NCI-H2107 (cell line): ENCODE data around the gene KRT78.

Source experiments
- DNase-seq: peaks from one replicate; lab custom pipeline; 2025; lab: John Stamatoyannopoulos, UW

The KRT78 gene

GRCh38 chr12:52824741-52825410 is 23.9 kb downstream of the KRT78 start:
- no peak for DNase-seq

GRCh38 chr12:52823761-52824450 is 24.9 kb downstream of the KRT78 start:
- no peak for DNase-seq

DNA sequence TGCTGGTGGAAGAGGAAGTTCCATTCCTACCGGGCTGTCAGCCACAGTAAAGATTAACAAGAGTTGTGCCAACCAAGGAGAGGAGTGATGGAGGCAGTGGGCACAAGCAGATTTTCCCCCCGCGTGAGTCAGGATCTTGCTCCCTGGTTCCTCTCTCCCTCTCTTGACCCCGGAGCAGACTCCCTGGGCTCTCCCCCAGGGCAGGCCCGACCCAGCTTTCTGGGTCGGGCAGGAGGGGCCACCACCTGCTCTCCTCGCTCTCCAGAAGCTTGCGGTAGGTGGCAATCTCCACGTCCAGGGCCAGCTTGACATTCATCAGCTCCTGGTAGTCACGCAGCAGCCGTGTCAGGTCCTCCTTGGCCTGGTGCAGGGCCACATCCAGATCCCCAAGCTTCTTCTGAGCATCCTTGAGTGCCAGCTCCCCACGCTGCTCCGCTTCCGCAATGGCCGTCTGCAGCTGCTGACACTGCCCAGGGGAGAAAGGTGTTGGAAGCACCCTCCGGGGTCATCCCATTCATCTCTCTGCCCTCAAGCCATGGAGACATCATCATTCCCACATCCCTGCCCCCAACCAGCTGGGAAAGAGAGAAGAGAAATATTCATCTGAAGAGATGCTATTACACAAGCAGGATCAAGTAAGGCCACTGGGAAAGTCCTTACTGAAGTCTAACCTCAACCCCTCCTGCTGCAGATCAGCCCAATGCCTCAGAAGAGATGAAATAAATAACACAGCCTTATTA is 25.9 kb downstream of the KRT78 start:
- no peak for DNase-seq

- no peak for DNase-seq
Measured at GRCh38 chr12:52821826-52822660, 26.8 kb downstream of the KRT78 start.

DNA sequence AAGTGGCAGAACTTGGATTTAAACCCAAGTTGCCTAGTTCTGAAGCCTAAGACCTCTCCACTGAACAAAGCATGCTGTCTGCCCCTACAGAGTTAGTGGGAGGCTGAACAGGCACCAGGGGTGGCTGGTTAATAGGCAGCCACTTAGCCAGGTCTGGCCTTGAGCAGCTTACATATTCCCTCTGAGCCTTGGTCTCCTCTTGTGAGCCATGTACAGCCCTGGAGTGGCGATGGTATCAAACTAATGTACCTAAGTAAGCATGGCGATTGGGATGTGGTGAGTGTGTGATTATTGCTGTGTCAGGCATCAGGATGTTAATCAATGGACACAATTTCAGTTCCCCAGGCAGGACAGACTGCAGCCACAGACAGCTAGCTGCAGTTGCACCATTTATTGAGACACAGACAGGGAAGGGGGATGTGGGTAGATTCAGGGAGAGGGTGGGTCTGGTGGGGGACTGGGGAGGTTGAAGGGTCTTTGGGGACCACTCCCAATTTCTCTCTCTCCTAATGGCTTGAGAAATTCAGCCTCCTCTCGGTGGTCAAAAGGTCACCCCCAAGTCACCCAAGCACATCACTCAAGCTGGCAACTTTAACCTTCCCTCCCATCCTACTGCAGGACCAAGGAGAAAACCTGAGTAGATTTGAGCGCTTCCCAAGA is 27.6 kb downstream of the KRT78 start:
- DNase-seq, result no peak

DNA sequence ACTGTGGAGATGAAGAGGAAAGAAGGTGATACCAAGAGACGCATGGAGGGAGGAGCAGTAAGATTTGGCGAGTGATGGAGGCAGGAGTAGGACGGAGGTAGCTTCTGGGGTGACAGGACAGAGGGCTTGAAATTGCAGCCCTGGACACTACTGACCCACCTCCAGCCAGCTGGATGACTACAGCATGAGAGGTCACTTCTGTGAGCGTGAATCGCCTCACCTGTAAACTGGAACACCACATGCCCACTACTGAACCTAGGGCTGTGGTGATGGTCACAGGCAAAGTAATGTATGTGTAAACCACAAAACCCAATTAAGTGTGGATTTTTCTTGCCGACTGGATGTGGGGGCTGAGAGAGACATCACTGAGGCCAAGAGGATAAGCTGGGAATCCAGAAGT is 28.3 kb downstream of the KRT78 start:
- no peak for DNase-seq

GRCh38 chr12:52819731-52820510 is 28.9 kb downstream of the KRT78 start:
- DNase-seq, result no peak

- no peak for DNase-seq
Measured at GRCh38 chr12:52818887-52819420, 29.8 kb downstream of the KRT78 start.

DNA sequence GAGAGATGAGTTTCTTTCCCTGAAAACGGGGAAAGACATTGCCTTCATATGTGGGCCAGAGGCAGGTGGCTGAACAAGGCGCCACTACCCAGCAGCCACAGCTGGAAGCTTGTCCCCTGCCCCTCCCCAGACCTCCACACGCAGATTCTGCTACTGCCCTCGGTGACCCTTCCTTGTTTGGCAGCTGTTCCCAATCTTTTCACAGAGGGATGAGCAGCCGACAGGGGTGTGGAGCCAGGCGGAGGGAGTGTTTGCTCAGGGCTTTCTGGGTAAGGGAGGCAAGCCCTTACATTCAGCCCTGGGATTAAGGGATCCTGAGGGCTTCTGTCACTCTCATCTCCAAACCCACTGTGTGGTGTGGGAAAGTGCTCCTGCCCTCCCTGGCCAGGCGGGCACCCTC is 30.4 kb downstream of the KRT78 start:
- DNase-seq, result no peak

- DNase-seq, result no peak
Measured at GRCh38 chr12:52817699-52818238, 31.0 kb downstream of the KRT78 start.

DNA sequence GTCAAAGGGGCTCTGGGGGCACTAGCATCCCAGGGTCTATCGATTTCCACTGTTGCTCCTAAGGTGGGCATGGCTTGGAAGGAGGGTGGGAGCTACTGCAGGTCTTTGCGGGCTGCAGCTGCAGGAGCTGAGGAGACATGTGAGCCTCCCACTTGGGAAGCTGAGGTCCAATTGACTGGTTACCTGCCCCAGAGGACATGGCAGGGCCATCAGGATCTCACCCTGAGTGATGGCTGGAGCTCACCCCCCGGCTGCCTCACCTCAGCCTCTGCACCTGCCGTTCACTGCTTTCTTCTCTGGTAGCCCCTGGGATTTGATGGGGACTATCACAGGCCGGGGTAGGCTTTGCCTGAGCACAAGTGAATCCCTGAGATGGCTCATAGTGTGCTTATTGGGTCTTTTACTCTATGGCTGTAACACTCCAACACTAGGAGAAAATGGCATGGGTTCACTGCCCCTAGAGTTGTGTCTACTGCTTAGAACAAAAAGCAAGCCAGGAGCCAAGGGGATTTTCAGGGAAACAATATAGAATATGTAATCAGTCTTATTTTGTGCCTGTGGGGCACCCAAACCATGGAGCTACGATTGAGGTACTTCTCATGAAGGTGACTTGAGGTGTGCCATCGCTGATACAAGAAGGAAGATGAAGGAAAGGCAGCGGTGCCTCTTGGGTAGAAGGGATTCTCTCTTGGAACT is 31.6 kb downstream of the KRT78 start:
- DNase-seq, result no peak

DNA sequence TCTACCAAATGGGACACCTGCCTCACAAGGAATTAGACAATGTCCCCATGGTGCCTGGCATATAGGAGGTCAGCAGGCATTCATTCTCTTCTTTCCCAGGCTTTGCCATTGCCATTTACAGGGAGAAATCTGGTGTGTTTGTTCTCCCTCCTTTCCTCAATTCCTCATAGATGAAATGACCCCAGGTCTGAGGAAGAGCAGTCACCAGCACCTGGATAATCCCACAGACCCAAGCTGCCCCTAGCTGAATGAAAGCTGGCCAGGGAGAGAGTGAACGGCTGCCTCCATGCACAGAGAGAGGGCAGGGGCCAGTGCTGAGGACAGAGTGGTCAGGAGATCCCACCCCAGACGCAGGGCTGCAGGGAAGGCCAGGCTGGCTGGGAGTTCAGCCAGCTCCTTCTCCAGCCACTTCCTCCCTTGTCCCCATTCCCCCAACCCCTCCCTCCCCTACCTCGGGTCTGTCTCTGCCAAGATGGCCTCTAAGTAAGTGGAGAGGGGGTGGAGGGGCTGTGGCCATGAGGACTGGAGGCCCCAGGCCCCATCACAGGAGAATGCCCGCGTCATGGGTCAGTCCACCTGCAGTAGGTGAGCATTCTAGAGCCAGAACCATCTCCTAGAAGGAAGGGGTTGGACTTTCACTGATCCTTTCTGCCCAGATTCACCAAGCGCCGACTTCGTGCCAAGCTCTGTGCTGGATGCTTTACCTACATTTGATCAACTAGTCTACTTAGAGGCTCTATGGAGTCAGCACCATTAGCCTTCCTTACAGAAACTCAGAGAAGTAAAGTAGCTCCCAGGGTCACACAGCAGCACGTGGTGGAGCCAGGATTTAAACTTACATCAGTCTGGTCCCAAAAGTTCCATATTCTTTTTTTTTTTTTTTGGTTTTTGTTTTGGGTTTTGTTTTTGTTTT is 32.9 kb downstream of the KRT78 start:
- DNase-seq, result no peak

DNA sequence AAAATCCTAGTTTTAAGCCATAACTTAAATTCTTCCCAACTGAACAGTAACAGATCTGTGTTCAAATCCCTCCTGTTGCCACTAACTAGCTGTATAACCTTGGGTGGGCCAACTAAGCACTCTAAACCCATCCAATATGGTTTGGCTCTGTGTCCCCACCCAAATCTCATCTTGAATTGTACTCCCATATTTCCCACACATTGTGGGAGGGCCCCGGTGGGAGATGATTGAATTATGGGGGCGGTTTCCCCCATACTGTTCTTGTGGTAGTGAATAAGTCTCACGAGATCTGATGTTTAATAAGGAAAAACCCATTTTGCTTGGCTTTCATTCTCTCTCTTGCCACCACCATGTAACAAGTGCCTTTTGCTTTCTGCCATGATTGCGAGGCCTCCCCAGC is 33.6 kb downstream of the KRT78 start:
- no peak for DNase-seq

- DNase-seq, result no peak
Measured at GRCh38 chr12:52814710-52815155, 34.1 kb downstream of the KRT78 start.

DNA sequence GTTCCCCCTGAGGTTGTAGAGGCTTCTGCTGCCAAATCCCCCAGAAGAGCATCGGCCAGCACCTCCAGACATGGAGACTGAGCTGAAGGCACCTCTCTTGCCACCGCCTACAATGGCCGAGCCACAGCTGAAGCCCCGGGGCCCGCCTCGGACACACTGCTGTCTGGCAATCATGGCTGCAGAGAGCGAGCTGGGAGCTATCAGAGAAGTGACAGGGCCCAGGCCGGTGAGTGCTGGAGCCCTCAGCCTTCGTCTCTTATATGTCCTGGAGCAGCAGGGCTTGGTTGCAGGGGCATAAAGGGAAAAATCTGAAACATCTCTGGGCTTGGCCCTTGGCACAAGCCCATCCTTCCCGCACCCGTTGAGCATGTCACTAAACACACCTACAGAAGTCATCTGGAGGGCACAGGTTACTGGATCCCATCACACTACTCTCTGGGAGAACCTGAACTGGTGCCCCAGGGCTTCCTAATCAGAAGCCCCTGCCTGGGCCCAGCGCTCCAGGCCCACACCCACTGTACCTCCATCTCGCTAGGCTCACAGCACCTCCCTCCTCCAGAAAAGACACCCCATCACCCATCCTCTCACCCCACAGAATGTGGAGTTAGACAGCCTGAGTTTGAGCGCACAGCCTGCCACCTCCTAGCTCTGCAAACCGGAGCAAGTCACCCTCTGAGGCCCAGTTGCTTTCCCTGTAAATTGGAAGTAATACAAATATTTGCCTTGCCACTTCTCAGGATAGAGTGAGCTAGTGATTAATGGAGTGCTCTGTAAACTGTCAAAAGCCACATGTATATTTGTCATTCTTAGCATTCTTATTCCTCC is 34.7 kb downstream of the KRT78 start, which contains the start of gene KRT4:
Gene KRT4, minus strand, starts transcription at position 232 of the 825 bp plus-strand sequence. Its CDS starts 58 bp downstream, at position 174.
- DNase-seq, result no peak

DNA sequence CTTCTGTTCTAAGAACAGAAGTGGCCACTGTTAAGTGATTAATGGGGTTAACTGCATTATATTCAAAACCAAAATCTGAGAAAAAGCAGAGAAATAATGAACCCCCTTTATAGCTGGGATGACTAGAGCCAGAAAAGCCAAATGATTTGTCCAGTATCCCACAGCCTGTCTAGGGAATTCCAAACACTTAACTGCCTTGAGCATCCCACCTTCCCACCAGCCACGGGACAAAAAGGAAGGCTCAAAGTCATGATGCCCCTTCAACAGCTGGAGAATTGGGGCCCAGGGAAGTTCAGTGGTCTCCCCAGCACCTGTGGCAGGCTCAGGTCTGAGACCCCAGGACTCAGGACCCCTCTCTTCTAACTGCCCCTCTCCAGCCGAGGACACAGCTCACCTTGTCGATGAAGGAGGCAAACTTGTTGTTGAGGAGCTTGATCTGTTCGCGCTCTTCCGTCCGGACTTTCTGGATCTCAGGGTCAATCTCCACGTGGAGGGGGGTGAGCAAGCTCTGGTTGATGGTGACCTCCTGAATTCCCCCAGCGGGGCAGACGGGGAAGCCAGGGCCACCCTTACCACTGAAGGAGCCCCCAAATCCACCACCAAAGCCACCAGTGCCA is 35.5 kb downstream of the KRT78 start:
- no peak for DNase-seq

DNA sequence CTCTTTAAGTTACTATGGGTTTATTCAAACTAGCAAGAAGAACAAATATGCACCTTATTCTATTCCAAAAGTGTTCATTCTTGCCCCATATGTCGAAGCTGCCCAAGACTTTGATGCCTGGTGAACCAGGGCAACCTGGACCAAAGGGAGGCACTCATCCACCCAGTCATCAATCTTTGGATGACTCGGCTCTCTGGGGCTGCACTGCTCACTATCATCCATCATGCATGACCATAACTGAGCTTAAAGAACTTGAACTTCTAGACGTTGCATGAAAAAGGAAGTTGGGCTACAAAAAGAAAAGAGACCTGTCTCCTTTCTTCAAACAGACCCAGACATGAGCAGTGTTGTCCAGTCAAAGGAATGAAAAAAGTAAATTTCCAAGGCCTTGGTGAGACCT is 36.0 kb downstream of the KRT78 start:
- no peak for DNase-seq
